Testis (tissue), 2 donors: ENCODE results near the gene TRRAP.

Source experiments
- POLR2A ChIP-seq: fragments of 450-650 bp; IDR thresholded peaks from one replicate; pipeline ENCODE4 v1.6.1; 2017; ENCODE audit warnings: antibody characterized with exemption, mild to moderate bottlenecking, moderate library complexity
- TF ChIP-seq, protein P1 (sequence below), 3 experiments: fragments of 450-650 bp in 2 of 3; fragments of 200-600 bp in 1 of 3; sonication (generic) in 1 of 3; IDR thresholded peaks; one replicate each; pipeline ENCODE4 v1.5.1; 2016 to 2019; ENCODE audit warnings: antibody characterized with exemption in 3 of 3, mild to moderate bottlenecking in 2 of 3, moderate library complexity in 1 of 3

DNA sequence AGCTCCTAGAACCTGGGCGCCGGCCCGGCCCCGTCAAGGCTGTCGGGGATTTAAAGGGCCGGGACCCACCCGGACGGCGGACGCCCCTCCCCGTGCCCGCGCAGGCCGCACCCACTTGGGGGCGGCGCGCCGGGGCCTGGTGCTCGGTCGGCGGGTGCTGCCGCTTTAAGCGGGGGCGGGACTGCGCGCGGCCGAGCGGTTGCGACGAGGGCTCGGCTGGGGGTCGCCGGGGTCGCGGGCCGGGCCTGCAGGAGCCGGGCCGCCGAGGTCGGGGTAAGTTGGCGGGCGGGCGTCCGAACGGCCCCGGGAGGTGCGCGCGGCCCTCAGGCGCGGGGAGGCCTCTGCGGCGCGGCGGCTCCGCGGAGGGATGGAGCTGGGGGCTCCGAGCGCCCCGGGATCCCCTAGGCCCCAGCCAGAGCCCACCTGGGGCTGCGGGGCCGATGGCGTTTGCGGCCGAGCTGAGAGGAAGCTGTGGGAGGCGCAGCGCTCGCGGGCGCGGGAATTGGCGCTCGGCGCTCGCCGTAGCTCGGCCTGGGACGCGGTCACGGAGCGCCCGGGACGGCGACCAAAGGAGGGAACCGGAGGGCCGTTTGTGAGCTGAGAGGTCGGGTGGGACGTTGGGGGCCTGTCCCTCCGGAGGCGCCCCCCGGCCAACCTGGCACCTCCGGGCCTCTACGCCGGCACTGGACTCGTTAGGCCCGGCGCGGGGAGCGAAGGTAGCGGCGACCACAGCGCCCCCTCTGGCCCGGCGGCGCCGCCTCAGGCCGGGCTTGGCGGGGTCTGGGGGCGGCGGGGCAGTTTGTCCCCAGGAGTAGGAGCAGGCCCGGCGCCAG is at the start of gene TRRAP:
- TF ChIP-seq, protein P1, sequence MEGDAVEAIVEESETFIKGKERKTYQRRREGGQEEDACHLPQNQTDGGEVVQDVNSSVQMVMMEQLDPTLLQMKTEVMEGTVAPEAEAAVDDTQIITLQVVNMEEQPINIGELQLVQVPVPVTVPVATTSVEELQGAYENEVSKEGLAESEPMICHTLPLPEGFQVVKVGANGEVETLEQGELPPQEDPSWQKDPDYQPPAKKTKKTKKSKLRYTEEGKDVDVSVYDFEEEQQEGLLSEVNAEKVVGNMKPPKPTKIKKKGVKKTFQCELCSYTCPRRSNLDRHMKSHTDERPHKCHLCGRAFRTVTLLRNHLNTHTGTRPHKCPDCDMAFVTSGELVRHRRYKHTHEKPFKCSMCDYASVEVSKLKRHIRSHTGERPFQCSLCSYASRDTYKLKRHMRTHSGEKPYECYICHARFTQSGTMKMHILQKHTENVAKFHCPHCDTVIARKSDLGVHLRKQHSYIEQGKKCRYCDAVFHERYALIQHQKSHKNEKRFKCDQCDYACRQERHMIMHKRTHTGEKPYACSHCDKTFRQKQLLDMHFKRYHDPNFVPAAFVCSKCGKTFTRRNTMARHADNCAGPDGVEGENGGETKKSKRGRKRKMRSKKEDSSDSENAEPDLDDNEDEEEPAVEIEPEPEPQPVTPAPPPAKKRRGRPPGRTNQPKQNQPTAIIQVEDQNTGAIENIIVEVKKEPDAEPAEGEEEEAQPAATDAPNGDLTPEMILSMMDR (IDR thresholded peaks at IDR 0.05): peak; percentile 85 to 96 (median 90)
- no peak for TF ChIP-seq POLR2A
